ENCODE results near the gene ZBTB45.

Gene ZBTB45

DNA sequence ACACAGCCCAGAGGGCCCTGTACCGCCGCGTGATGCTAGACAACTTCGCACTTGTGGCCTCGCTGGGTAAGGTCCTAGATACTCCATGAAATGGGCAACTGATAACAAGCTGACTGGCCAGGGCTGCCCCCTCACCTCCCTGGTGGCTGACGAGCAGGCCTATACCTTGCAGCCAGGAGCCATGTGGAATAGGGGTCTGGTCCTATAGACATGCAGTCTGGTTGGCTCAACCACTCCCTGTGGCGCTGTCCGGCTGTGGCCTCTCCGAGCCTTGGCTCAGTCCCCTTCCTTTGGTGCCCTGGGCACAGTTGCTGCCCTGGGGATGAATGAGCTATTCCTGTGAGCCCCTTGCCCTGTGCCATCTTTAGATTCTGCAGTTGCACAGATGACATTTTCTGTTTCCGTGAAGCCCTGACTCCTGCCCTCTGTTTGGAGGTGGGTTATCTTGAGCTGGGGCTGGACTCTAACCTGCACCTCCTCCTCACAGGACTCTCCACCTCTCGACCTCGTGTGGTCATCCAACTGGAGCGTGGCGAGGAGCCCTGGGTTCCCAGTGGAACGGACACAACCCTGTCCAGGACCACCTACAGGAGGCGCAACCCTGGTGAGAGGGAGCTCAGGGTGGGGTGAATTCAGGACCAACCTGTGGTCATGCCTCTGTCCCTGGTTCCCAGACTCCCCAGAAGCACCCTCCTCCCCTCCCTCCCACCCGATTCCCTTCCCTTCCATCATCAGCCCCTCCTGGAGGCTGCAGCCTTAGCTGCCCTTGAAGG, 50.2 kb downstream of the ZBTB45 start:
- no peaks in the 10 kb centered on the region; the same call in 1 of the 2 replicates for H3K36me3 ChIP-seq (ENCODE audit: insufficient read depth, low read length)
- no peak overlapping the region for H3K27ac ChIP-seq
- H3K9ac ChIP-seq (ENCODE audit: insufficient read length) = no peak overlapping the region
- no peak for TF ChIP-seq POLR2AphosphoS5 (IDR thresholded peaks at IDR 0.05; ENCODE audit: borderline replicate concordance, low read depth, low read length)
- no peak for TF ChIP-seq EZH2 (IDR thresholded peaks at IDR 0.05)
- TF ChIP-seq FOXP2 (optimal IDR thresholded peaks at IDR 0.05; ENCODE audit: control extremely low read depth, extremely low read length, insufficient read depth) = no peak
- H3K9me3 ChIP-seq (ENCODE audit: low read depth, low read length) = no peaks in the 10 kb centered on the region
- no peak for DNase-seq (ENCODE audit: low read depth, low spot score)
- no peak overlapping the region for H3K4me3 ChIP-seq

DNA sequence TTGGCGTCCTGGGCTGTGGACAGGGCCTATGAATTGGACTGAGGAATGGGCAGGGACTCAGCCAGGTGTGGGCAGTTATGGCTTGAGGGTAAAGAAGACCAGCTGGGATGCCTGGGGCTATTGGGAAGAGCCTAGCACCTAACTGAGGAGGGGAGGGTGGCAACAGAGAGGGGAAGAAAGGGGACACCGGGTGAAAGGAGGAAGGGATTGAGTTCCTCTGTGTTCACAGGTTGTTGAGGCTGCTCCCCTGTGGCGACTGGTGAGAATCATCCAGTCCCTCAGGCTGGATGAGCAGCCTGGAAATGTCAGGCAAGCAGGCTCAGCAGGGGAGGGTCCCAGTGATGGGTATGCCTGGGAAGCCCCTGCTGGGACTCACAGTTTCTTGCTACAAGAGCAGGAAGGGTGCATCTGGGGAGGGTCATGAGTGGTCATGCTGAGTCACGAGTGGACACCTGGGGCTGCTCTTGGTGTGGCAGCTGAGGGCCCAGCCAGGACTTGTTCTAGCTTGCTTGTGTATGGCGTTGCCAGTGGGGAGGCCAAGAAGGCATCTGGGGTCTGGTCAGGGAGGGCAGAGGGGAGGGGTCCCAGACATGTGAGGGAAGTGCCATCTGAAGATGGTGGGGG, 51.3 kb downstream of the ZBTB45 start:
- no peak for DNase-seq (ENCODE audit: low read depth, low spot score)
- TF ChIP-seq FOXP2 (optimal IDR thresholded peaks at IDR 0.05; ENCODE audit: control extremely low read depth, extremely low read length, insufficient read depth) (no peak), POLR2AphosphoS5 (IDR thresholded peaks at IDR 0.05; ENCODE audit: borderline replicate concordance, low read depth, low read length) (no peak), EZH2 (IDR thresholded peaks at IDR 0.05) (no peak)
- no peak overlapping the region for H3K9ac ChIP-seq (ENCODE audit: insufficient read length)
- no peaks in the 10 kb centered on the region for H3K9me3 ChIP-seq (ENCODE audit: low read depth, low read length)
- no peaks in the 10 kb centered on the region; the same call in 1 of the 2 replicates for H3K36me3 ChIP-seq (ENCODE audit: insufficient read depth, low read length)
- H3K4me3 ChIP-seq = no peak overlapping the region
- H3K27ac ChIP-seq = no peak overlapping the region

DNA sequence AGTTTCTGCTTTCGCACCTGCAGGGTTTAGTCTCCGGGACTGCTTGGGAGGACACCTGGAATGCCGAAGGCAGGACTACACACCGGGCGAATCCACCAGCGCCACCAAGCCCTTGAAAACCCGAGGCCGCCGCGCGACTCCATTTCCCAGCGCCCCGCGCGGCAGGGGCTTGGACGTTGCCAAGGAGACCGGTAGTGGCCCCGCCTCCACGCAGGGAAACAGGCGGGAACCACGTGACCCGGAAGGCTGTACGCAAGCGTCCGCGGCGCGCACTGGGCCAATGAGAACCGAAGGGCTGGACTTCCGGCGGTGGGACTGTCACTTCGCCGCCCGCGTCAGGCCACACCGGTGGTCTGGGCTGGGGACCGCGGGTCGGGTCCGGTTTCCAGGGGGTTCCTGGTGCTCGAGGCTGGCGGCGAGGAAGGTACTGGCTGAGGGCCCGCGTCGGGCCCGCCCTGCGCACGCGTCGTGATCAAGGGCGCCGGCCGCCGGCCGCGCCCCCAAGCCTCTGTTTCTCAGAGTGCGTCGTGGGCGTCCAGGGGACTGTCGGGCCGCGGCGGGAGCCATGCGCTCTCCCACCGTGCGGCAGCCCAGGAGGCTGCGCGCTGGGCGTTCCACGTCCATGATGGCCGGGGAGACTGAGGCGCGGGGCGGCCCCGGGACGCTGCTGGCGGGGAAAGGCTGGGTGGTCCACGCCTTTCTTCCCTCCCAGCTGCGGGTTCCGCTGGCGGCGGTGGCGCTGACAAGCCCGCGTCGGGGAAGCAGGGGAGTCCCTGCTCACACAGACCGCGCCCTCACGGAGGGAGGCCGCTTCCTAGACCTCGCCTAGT, 52.6 kb downstream of the ZBTB45 start, which contains the start of gene ZNF324:
ZNF324 (plus strand) TSS at position 321 of the 830 bp plus-strand sequence. CDS start 2,106 bp downstream, outside the sequence.
- no peak within 1 kb of the TSS for H3K27ac ChIP-seq
- H3K4me3 ChIP-seq = peak within 1 kb of the TSS; percentile 93
- H3K36me3 ChIP-seq (ENCODE audit: insufficient read depth, low read length) = no peaks in the 10 kb centered on the region; the same call in 1 of the 2 replicates
- no peaks in the 10 kb centered on the region for H3K9me3 ChIP-seq (ENCODE audit: low read depth, low read length)
- DNase-seq (ENCODE audit: low read depth, low spot score) = peak; percentile 58
- H3K9ac ChIP-seq (ENCODE audit: insufficient read length) = peak within 1 kb of the TSS; percentile 83
- TF ChIP-seq FOXP2 (optimal IDR thresholded peaks at IDR 0.05; ENCODE audit: control extremely low read depth, extremely low read length, insufficient read depth) (peak; percentile 55), POLR2AphosphoS5 (IDR thresholded peaks at IDR 0.05; ENCODE audit: borderline replicate concordance, low read depth, low read length) (peak; percentile 82), EZH2 (IDR thresholded peaks at IDR 0.05) (no peak)

DNA sequence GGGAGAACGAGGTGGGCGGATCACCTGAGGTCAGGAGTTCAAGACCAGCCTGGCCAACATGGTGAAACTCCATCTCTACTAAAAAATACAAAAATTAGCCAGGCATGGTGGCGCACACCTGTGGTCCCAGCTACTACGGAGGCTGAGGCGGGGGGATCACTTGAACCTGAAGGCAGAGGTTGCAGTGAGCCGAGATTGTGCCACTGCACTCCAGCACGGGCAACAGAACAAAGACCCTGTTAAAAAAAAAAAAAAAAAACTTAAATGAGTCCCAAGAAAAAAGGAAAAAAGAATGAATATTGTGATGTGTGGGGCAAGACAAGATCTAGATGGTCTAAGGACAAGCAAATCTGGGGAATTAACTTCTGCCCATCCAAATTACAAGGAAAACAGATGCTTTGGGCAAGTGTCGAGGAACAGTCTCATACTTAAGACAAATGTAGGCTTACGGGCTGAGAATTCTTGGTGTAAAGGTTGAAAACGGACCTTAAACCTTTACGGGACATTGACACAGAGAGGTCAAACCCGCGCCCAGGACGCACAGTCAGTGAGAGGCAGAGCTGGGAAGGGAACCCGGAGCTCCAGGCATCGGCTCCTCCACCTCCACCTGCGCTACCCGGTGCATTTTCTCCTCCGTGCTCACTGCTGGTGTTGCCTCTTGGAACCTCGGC, 53.4 kb downstream of the ZBTB45 start:
- H3K4me3 ChIP-seq = peak overlapping the region; percentile 93
- no peaks in the 10 kb centered on the region; the same call in 1 of the 2 replicates for H3K36me3 ChIP-seq (ENCODE audit: insufficient read depth, low read length)
- H3K27ac ChIP-seq = no peak overlapping the region
- TF ChIP-seq POLR2AphosphoS5 (IDR thresholded peaks at IDR 0.05; ENCODE audit: borderline replicate concordance, low read depth, low read length) (no peak), EZH2 (IDR thresholded peaks at IDR 0.05) (no peak), FOXP2 (optimal IDR thresholded peaks at IDR 0.05; ENCODE audit: control extremely low read depth, extremely low read length, insufficient read depth) (no peak)
- H3K9ac ChIP-seq (ENCODE audit: insufficient read length) = peak overlapping the region; percentile 59
- no peaks in the 10 kb centered on the region for H3K9me3 ChIP-seq (ENCODE audit: low read depth, low read length)
- DNase-seq (ENCODE audit: low read depth, low spot score) = no peak

Data from SK-N-MC (cell line).